SK-N-SH treated with all-trans-retinoic acid at 6 μM for 48 hours (cell line): ENCODE measurements around the gene CLEC4D.

ENCODE experiments used
- ARNTL ChIP-seq: fragments of 450-650 bp; formaldehyde crosslinking; IDR thresholded peaks from 2 replicates; pipeline ENCODE4 v1.5.0; 2020; ENCODE audit warnings: low read depth, mild to moderate bottlenecking, moderate library complexity, borderline replicate concordance
- BACH2 ChIP-seq: fragments of 250-450 bp; sonication (Bioruptor Pico); IDR thresholded peaks from 2 replicates; pipeline ENCODE4 v1.9.0; 2021; ENCODE audit warnings: mild to moderate bottlenecking, borderline replicate concordance
- CREB5 ChIP-seq: fragments of 250-450 bp; sonication (Bioruptor Pico); IDR thresholded peaks from 2 replicates; pipeline ENCODE4 v1.5.1; 2020; ENCODE audit warnings: low read depth, mild to moderate bottlenecking, moderate library complexity
- ESRRG ChIP-seq: fragments of 250-450 bp; sonication (Bioruptor Pico); IDR thresholded peaks from 2 replicates; pipeline ENCODE4 v1.6.1; 2021; ENCODE audit warnings: mild to moderate bottlenecking
- ISL1 ChIP-seq: fragments of 250-450 bp; sonication (Bioruptor Pico); IDR thresholded peaks from 2 replicates; pipeline ENCODE4 v2.1.2; 2022; ENCODE audit warnings: mild to moderate bottlenecking, moderate library complexity
- PATZ1 ChIP-seq: fragments of 250-450 bp; sonication (Bioruptor Pico); IDR thresholded peaks from 2 replicates; pipeline ENCODE4 v1.8.0; 2020; ENCODE audit warnings: mild to moderate bottlenecking, moderate library complexity, borderline replicate concordance
- TCF4 ChIP-seq: fragments of 250-450 bp; sonication (Bioruptor Pico); IDR thresholded peaks from 2 replicates; pipeline ENCODE4 v1.8.0; 2021; ENCODE audit warnings: mild to moderate bottlenecking, moderate library complexity, borderline replicate concordance
- TOX ChIP-seq: fragments of 250-450 bp; sonication (Bioruptor Pico); IDR thresholded peaks from 2 replicates; pipeline ENCODE4 v1.8.0; 2021; ENCODE audit warnings: mild to moderate bottlenecking, moderate library complexity, borderline replicate concordance
- ZC3H10 ChIP-seq: fragments of 250-450 bp; sonication (Bioruptor Pico); IDR thresholded peaks from 2 replicates; pipeline ENCODE4 v1.5.1; 2021; ENCODE audit warnings: mild to moderate bottlenecking, moderate library complexity
- ZFP3 ChIP-seq: fragments of 250-450 bp; sonication (Bioruptor Pico); IDR thresholded peaks from 2 replicates; pipeline ENCODE4 v1.5.0; 2020; ENCODE audit warnings: mild to moderate bottlenecking, moderate library complexity
- ZFP30 ChIP-seq: fragments of 450-650 bp; formaldehyde crosslinking; IDR thresholded peaks from 2 replicates; pipeline ENCODE4 v1.5.0; 2022; ENCODE audit warnings: mild to moderate bottlenecking, moderate library complexity
- ZNF70 ChIP-seq: fragments of 450-650 bp; formaldehyde crosslinking; IDR thresholded peaks from 2 replicates; pipeline ENCODE4 v1.5.0; 2020; ENCODE audit warnings: mild to moderate bottlenecking, moderate library complexity
- TF ChIP-seq, protein P1 (sequence below): fragments of 250-450 bp; sonication (Bioruptor Pico); IDR thresholded peaks from 2 replicates; pipeline ENCODE4 v1.5.0; 2020; ENCODE audit warnings: mild to moderate bottlenecking, moderate library complexity

DNA sequence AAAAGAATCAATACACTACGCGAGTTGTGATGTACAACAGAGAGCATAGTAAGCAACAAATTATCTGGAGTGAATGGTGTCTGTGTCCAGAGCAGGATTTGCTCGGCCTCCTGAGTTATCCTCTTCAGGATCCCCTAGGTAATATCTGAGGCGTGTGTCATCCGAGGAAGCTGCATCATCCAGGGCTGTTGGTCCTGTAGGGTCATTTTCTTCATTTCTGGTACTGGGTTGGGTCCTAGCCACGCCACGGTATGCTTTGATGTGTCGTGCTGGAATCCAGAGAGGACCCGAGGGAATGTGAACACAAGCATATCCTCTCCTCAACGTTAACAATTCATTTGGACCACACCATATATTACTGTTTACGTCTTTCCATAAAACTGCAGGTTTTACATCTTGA lies 46.4 kb downstream of the CLEC4D start:
- TF ChIP-seq ESRRG (CRISPR knock-in tag) (no peak), ISL1 (no peak), ZNF70 (CRISPR knock-in tag) (no peak), PATZ1 (no peak), ZC3H10 (no peak), TOX (CRISPR knock-in tag) (no peak), ZFP30 (CRISPR knock-in tag) (no peak), BACH2 (CRISPR knock-in tag) (no peak), TCF4 (CRISPR knock-in tag) (no peak), ZFP3 (no peak), CREB5 (CRISPR knock-in tag) (no peak), ARNTL (CRISPR knock-in tag) (no peak)
- TF ChIP-seq, protein P1, sequence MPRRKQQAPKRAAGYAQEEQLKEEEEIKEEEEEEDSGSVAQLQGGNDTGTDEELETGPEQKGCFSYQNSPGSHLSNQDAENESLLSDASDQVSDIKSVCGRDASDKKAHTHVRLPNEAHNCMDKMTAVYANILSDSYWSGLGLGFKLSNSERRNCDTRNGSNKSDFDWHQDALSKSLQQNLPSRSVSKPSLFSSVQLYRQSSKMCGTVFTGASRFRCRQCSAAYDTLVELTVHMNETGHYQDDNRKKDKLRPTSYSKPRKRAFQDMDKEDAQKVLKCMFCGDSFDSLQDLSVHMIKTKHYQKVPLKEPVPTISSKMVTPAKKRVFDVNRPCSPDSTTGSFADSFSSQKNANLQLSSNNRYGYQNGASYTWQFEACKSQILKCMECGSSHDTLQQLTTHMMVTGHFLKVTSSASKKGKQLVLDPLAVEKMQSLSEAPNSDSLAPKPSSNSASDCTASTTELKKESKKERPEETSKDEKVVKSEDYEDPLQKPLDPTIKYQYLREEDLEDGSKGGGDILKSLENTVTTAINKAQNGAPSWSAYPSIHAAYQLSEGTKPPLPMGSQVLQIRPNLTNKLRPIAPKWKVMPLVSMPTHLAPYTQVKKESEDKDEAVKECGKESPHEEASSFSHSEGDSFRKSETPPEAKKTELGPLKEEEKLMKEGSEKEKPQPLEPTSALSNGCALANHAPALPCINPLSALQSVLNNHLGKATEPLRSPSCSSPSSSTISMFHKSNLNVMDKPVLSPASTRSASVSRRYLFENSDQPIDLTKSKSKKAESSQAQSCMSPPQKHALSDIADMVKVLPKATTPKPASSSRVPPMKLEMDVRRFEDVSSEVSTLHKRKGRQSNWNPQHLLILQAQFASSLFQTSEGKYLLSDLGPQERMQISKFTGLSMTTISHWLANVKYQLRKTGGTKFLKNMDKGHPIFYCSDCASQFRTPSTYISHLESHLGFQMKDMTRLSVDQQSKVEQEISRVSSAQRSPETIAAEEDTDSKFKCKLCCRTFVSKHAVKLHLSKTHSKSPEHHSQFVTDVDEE (CRISPR knock-in tag): no peak
